Panc1 (cell line): ENCODE results near the gene FAM204A. TPM values are rescaled to one million over a fixed set of nuclear protein-coding genes. Genes with fewer than 3 reads are reported as not detected.

Experiments
- ATAC-seq: fragments of 200-7000 bp; cut with Tn5 transposase; 2 replicates; pipeline ENCODE4 v1.9.1; 2020; ENCODE audit warnings: mild to moderate bottlenecking, moderate library complexity
- BruUV-seq: library from RNA; stranded (reverse); fragments of 400-500 nt; replicated peaks from 2 replicates; lab custom pipeline; 2021; lab: Mats Ljungman, UMichigan
- CTCF ChIA-PET: fragments of 300-600 bp; sonication (Branson Sonifier 250); formaldehyde crosslinking; loops from one replicate; lab custom pipeline; 2022; ENCODE audit warnings: antibody characterized with exemption; lab: Charles Lee
- POLR2A ChIA-PET: fragments of 300-600 bp; sonication (Branson Sonifier 250); formaldehyde crosslinking; loops from one replicate; lab custom pipeline; 2022; ENCODE audit warnings: antibody characterized with exemption; lab: Charles Lee
- DNase-seq: peaks from one replicate; pipeline ENCODE4 v3.0.0-alpha.2; 2010; ENCODE audit warnings: low read depth, low spot score
- H3K27ac ChIP-seq: 2 replicates; pipeline ENCODE4 v1.5.1; 2011; ENCODE audit warnings: mild to moderate bottlenecking, low read length, inconsistent platforms
- H3K27me3 ChIP-seq: fragments of 200-500 bp; sonication (Bioruptor generic); 2 replicates; pipeline ENCODE4 v1.6.0; 2014; ENCODE audit warnings: low read length, inconsistent platforms; ENCODE audit not compliant: control insufficient read depth, insufficient read depth
- H3K36me3 ChIP-seq: fragments of 200-500 bp; sonication (Bioruptor generic); 2 replicates; pipeline ENCODE4 v1.5.1; 2014; ENCODE audit warnings: inconsistent platforms, mild to moderate bottlenecking, low read length, moderate library complexity; ENCODE audit not compliant: control insufficient read depth, insufficient read depth
- H3K4me1 ChIP-seq: 2 replicates; pipeline ENCODE4 v1.5.1; 2011; ENCODE audit warnings: inconsistent platforms, mild to moderate bottlenecking, low read length, moderate library complexity; ENCODE audit not compliant: control insufficient read depth, insufficient read depth
- H3K4me3 ChIP-seq, 2 experiments: 2 replicates each; pipeline ENCODE4 v1.5.1; 2011 to 2012; ENCODE audit warnings: low read depth in 2 of 2, low read length in 2 of 2, mild to moderate bottlenecking in 2 of 2, inconsistent platforms in 1 of 2, moderate library complexity in 1 of 2
- H3K9me3 ChIP-seq: fragments of 200-500 bp; sonication (Bioruptor generic); 2 replicates; pipeline ENCODE4 v1.5.1; 2014; ENCODE audit warnings: low read depth, mild to moderate bottlenecking, inconsistent platforms, low read length, moderate library complexity; ENCODE audit not compliant: control insufficient read depth, insufficient read depth
- CTCF ChIP-seq: fragments of 450-650 bp; IDR thresholded peaks from 2 replicates; pipeline ENCODE4 v1.5.1; 2017; ENCODE audit warnings: mild to moderate bottlenecking
- POLR2AphosphoS5 ChIP-seq: IDR thresholded peaks from 2 replicates; pipeline ENCODE4 v1.6.1; 2012; ENCODE audit warnings: mild to moderate bottlenecking, low read depth, low read length, moderate library complexity
- REST ChIP-seq, 2 experiments: IDR thresholded peaks; 2 replicates each; pipeline ENCODE4 v1.6.1; 2011 to 2012; ENCODE audit warnings: low read depth in 2 of 2, control low read depth in 1 of 2, low read length in 1 of 2, mild to moderate bottlenecking in 1 of 2, moderate library complexity in 1 of 2; ENCODE audit not compliant: insufficient read depth in 1 of 2
- SIN3A ChIP-seq: IDR thresholded peaks from 2 replicates; pipeline ENCODE4 v1.6.1; 2012; ENCODE audit warnings: low read depth, mild to moderate bottlenecking, low read length, moderate library complexity, borderline replicate concordance; ENCODE audit not compliant: insufficient read depth
- TCF7L2 ChIP-seq: IDR thresholded peaks from 2 replicates; pipeline ENCODE4 v1.6.1; 2011; ENCODE audit warnings: mild to moderate bottlenecking, low read depth, low read length, inconsistent platforms
- in situ Hi-C: cut with HindIII; loops from 2 replicates; pipeline ENCODE4 v1.10.0; 2016; ENCODE audit warnings: low sequenced_read_pairs, low pct_unique_long_range_greater_than_20kb
- intact Hi-C: fragments of 100-400 bp; cut with micrococcal nuclease; formaldehyde crosslinking; loops from one replicate; pipeline ENCODE4 v1.10.0; 2022; ENCODE audit not compliant: unreplicated experiment
- total RNA-seq: library from RNA; stranded (reverse); gene quantifications from one replicate; pipeline ENCODE4 v1.2.1, GENCODE V29; 2021; ENCODE audit not compliant: unreplicated experiment

Gene FAM204A
- total RNA-seq, 1 experiment from 2014 or later: 69.1 TPM

GRCh38 chr10:118264252-118264651, 77.9 kb downstream of the FAM204A start:
- intact Hi-C loops: no loop called here
- ATAC-seq: no peak
- peaks cover 34% of the 10 kb centered on the region for H3K27me3 ChIP-seq
- no peaks in the 10 kb centered on the region for H3K36me3 ChIP-seq
- CTCF ChIA-PET: interaction anchor here (0.6 to 0.7 kb wide), 3 partner anchors 142 to 536 kb away, joined by 3 to 4 read pairs (median 4); no protein-coding TSS in a partner anchor
- POLR2A ChIA-PET: interaction anchor here (0.5 kb wide), 1 partner anchor 442 kb away, joined by 10 read pairs; no protein-coding TSS in a partner anchor
- no peak overlapping the region for H3K4me3 ChIP-seq
- H3K27ac ChIP-seq: no peak overlapping the region
- in situ Hi-C loops: no loop called here
- TF ChIP-seq CTCF (no peak), POLR2AphosphoS5 (no peak), SIN3A (no peak), REST (IDR thresholded peaks at IDR 0.05; ENCODE audit: insufficient read depth in 1 of 2, low read depth in 2 of 2, low read length in 1 of 2) (no peak), TCF7L2 (no peak)
- H3K4me1 ChIP-seq: no peaks in the 10 kb centered on the region
- H3K9me3 ChIP-seq: no peaks in the 10 kb centered on the region
- BruUV-seq: no TSS peak
- no peak for DNase-seq

DNA sequence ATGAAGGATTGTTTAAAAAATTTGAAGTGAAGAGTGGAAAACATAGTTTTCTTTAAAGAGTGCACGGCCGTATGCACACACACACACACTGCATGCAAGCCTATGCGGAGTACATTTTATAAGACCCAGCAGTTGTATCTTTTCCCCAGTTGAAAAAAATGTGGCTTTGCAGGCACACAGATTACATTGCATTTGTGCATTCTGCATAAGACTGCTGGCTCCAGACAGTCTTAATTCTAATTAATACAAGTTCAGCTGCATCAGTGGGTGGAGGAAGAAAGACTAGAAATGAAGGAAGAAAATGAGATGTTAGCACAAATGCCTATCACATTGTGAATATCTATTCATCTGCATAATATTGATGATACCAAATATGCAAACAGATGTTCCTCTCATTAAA, 79.6 kb downstream of the FAM204A start:
- H3K27me3 ChIP-seq: peaks cover 45% of the 10 kb centered on the region
- in situ Hi-C loops (no loop called here), intact Hi-C loops (no loop called here)
- no peak overlapping the region for H3K4me3 ChIP-seq
- ChIA-PET POLR2A (no interaction called here), CTCF (no interaction called here)
- TF ChIP-seq POLR2AphosphoS5: no peak
- no peak for TF ChIP-seq REST (IDR thresholded peaks at IDR 0.05; ENCODE audit: insufficient read depth in 1 of 2, low read depth in 2 of 2, low read length in 1 of 2)
- no peak for TF ChIP-seq SIN3A
- TF ChIP-seq TCF7L2: no peak
- ATAC-seq (no peak), DNase-seq (no peak)
- H3K4me1 ChIP-seq: no peaks in the 10 kb centered on the region
- H3K36me3 ChIP-seq: no peaks in the 10 kb centered on the region
- H3K27ac ChIP-seq: no peak overlapping the region
- no peaks in the 10 kb centered on the region for H3K9me3 ChIP-seq
- no TSS peak for BruUV-seq
